ENCODE results near the gene ZBTB43.

The ZBTB43 gene

DNA sequence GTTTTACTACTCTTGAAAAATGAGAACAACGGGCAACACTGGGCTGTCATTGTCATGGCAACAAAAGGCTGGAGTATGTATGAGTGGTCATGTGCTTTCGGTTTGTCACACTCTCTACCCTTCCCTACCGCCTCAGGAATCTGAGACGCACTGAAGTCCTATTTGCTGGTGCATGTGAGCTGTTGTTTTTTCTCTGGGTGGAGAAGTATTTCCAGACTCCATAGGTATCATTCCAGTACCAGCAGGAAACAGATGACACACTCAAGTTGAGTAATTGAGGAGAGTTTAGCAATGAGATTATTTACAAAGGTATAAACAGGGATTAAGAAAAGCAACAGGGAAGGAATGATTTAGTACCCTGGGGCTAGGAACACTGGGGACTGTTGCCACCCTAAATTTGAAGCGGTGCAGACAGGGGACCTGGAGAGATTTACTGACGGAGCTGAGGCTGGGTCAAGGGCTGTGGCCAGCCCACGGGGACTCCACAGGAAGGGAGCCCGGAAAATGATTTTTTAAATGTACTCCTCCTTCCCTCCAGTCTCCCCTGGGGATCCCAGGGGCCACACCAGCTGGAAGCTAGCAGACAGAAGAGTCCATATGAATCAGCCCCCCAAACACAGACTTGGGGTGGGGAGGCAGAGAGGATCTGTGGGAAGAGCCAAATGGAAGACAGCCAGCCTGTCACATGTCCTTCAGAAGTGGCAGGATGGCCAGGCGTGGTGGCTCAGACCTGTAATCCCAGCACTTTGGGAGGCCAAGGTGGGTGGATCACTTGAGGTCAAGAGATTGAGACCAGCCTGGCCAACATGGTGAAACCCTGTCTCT lies 13.2 kb upstream of the ZBTB43 start:
- TF ChIP-seq, protein P1, sequence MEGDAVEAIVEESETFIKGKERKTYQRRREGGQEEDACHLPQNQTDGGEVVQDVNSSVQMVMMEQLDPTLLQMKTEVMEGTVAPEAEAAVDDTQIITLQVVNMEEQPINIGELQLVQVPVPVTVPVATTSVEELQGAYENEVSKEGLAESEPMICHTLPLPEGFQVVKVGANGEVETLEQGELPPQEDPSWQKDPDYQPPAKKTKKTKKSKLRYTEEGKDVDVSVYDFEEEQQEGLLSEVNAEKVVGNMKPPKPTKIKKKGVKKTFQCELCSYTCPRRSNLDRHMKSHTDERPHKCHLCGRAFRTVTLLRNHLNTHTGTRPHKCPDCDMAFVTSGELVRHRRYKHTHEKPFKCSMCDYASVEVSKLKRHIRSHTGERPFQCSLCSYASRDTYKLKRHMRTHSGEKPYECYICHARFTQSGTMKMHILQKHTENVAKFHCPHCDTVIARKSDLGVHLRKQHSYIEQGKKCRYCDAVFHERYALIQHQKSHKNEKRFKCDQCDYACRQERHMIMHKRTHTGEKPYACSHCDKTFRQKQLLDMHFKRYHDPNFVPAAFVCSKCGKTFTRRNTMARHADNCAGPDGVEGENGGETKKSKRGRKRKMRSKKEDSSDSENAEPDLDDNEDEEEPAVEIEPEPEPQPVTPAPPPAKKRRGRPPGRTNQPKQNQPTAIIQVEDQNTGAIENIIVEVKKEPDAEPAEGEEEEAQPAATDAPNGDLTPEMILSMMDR (IDR thresholded peaks at IDR 0.05; ENCODE audit: extremely low read depth, missing control alignments): no peak
- no peak for DNase-seq (ENCODE audit: low spot score)

DNA sequence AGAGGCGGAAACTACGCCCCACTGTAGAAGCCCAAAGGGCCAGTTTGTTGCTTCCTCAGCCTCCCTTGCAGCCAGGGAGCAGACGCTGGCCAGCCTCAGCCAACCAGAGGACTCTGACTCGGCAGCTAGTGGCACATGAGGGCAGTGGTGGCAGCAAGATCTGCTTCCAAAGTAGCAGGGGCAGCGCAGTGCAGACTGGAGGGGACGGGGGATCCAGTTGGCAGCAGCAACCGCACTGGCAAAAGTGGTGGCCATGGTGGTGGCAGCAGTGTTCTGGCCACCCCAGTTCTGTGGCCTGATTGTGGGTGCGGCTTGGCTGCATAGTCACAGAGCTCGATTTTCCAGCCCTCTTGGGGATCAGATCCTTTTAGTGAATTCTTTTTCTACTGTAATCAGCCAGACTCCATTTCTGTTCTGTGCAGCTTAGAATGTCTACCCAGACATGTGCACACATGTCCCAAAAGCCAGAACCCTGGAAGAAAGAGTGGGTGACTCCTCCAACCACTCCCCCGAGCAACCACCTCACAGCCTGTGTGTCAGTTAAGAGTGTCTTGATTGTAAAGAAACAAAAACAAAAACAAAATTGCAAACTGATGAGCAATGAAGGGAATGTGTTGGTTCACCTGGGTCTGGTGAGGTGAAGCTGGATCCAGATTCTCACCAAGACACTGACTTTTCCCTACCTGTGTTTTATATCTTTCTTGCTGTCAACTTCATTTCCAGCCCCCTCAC lies 11.0 kb upstream of the ZBTB43 start:
- TF ChIP-seq, protein P1 (IDR thresholded peaks at IDR 0.05; ENCODE audit: extremely low read depth, missing control alignments): no peak
- DNase-seq (ENCODE audit: low spot score): no peak

DNA sequence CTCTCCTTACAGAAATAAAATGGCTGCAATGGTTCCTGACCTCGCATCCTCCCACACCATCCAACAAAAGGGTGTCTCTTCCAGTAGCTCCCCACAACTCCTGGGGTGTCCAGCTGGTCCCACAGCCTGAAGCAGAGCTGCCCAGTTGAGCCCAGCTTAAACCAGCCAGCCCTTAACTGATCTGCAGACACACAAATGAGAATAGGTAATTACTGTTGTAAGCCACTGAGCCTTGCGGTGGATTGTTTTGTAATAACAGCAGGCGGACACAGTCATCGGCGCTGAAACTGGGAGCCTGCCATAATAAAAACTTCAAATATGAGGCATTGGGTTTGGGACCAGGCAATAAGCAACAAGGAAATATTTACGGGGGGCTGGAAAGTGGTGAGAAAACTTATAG lies 10.4 kb upstream of the ZBTB43 start:
- TF ChIP-seq, protein P1 (IDR thresholded peaks at IDR 0.05; ENCODE audit: extremely low read depth, missing control alignments): no peak

DNA sequence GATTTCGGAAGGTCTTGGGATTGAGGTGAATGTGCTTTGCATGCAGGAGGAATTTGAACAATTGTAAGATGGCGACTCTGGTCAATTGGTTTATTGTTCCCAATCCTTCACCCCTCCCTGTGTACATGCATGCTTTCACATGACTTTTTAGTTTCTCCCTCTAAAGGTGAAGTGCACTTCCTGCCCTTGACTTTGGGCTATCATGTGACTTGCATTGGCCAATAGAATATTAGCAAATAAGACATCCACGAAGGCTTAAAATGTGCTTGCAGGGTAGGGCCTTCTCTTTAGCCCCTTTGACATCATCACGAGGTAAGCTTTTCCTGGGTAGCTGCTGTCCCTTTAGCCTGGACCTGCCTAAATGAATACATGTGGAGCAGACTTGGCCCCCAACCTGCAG lies 8.1 kb upstream of the ZBTB43 start:
- TF ChIP-seq, protein P1 (IDR thresholded peaks at IDR 0.05; ENCODE audit: extremely low read depth, missing control alignments): no peak
- DNase-seq (ENCODE audit: low spot score): no peak

More for the DNA sequence above, 10.4 kb upstream of the ZBTB43 start:
- DNase-seq (ENCODE audit: low spot score): no peak

DNA sequence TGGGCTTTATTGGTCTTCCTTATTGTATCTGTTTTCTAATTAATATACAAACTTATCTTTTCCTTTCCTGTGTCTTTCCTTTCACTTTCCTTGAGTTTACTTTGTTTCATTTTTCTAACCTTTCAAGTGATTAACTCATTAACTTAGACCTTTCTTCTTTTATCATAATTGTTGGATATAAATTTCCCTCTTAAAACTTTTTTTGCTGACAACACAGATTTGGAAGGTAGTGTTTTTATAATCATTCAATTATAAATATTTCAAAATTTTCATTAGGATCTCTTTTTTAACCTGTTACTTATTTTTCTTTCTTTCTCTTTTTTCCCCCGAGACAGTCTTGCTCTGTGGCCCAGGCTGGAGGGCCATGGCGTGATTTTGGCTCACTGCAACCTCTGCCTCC lies 6.9 kb upstream of the ZBTB43 start:
- DNase-seq (ENCODE audit: low spot score): no peak
- TF ChIP-seq, protein P1 (IDR thresholded peaks at IDR 0.05; ENCODE audit: extremely low read depth, missing control alignments): no peak

DNA sequence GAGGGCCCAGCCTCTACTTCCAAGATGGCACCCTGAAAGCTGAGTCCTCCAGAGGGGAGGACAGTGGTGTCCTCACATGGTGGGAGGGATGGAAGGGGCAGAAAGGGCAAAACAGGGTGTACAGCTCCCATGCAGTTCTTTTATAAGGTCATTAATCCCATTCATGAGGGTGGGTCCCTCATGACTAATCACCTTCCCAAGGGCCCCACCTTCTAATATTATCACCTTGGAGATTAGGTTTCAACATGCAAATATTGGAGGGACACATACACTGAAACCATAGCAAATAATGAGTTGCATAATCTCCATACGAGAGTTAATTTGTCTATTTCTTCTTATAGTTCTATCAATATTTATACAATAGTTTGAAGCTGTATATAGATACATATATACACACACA lies 5.8 kb upstream of the ZBTB43 start:
- DNase-seq (ENCODE audit: low spot score): no peak
- TF ChIP-seq, protein P1 (IDR thresholded peaks at IDR 0.05; ENCODE audit: extremely low read depth, missing control alignments): no peak
